ENCODE results near the gene GAA. TPM values are rescaled to one million over a fixed set of nuclear protein-coding genes. Genes with fewer than 3 reads are reported as not detected.

Gene GAA
- total RNA-seq, 3 donors from 2014 or later = 40.6 to 80.3 (median 56.5) TPM

GRCh38 chr17:80097127-80097621, 4.2 kb upstream of the GAA start:
- Histone ChIP-seq H3K36me3 (no peaks in the 10 kb centered on the region), H3K27me3 (no peaks in the 10 kb centered on the region), H3K9me3 (no peaks in the 10 kb centered on the region), H3K4me1 (peaks cover 3 to 4% of the 10 kb centered on the region in 2 donors), H3K27ac (no peak overlapping the region), H3K4me3 (no peak overlapping the region)
- TF ChIP-seq, protein P1, sequence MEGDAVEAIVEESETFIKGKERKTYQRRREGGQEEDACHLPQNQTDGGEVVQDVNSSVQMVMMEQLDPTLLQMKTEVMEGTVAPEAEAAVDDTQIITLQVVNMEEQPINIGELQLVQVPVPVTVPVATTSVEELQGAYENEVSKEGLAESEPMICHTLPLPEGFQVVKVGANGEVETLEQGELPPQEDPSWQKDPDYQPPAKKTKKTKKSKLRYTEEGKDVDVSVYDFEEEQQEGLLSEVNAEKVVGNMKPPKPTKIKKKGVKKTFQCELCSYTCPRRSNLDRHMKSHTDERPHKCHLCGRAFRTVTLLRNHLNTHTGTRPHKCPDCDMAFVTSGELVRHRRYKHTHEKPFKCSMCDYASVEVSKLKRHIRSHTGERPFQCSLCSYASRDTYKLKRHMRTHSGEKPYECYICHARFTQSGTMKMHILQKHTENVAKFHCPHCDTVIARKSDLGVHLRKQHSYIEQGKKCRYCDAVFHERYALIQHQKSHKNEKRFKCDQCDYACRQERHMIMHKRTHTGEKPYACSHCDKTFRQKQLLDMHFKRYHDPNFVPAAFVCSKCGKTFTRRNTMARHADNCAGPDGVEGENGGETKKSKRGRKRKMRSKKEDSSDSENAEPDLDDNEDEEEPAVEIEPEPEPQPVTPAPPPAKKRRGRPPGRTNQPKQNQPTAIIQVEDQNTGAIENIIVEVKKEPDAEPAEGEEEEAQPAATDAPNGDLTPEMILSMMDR (IDR thresholded peaks at IDR 0.05) = no peak
- no peak for TF ChIP-seq POLR2AphosphoS5 (IDR thresholded peaks at IDR 0.05)
- no peak for TF ChIP-seq POLR2A (IDR thresholded peaks at IDR 0.05)
- DNase-seq (ENCODE audit: low spot score in 2 of 2) = no peak
- intact Hi-C loops (cut with DNase I; ENCODE audit: low total_unique reads) = no loop called here

GRCh38 chr17:80097844-80098691, 3.3 kb upstream of the GAA start:
- no peak overlapping the region for H3K4me3 ChIP-seq
- no peaks in the 10 kb centered on the region for H3K36me3 ChIP-seq
- no peak overlapping the region for H3K27ac ChIP-seq
- intact Hi-C loops (cut with DNase I; ENCODE audit: low total_unique reads) = no loop called here
- H3K27me3 ChIP-seq = no peaks in the 10 kb centered on the region
- H3K9me3 ChIP-seq = no peaks in the 10 kb centered on the region
- peaks cover 10% of the 10 kb centered on the region in 2 donors for H3K4me1 ChIP-seq
- no peak for TF ChIP-seq POLR2AphosphoS5 (IDR thresholded peaks at IDR 0.05)
- TF ChIP-seq, protein P1 (IDR thresholded peaks at IDR 0.05) = no peak
- no peak for TF ChIP-seq POLR2A (IDR thresholded peaks at IDR 0.05)
- no peak for DNase-seq (ENCODE audit: low spot score in 2 of 2)

- intact Hi-C loops (cut with DNase I; ENCODE audit: low total_unique reads) = no loop called here
- no peak overlapping the region for H3K27ac ChIP-seq
- peaks cover 10% of the 10 kb centered on the region in 2 donors for H3K4me1 ChIP-seq
- H3K36me3 ChIP-seq = no peaks in the 10 kb centered on the region
- TF ChIP-seq POLR2AphosphoS5 (IDR thresholded peaks at IDR 0.05) = no peak
- TF ChIP-seq, protein P1 (IDR thresholded peaks at IDR 0.05) = no peak
- no peak for TF ChIP-seq POLR2A (IDR thresholded peaks at IDR 0.05)
- DNase-seq (ENCODE audit: low spot score in 2 of 2) = no peak
- H3K4me3 ChIP-seq = no peak overlapping the region
- H3K27me3 ChIP-seq = no peaks in the 10 kb centered on the region
- H3K9me3 ChIP-seq = no peaks in the 10 kb centered on the region
Measured at GRCh38 chr17:80099291-80100034, 1.9 kb upstream of the GAA start.

- H3K9me3 ChIP-seq = no peaks in the 10 kb centered on the region
- intact Hi-C loops (cut with DNase I; ENCODE audit: low total_unique reads) = no loop called here
Measured at GRCh38 chr17:80100035-80100323, 1.4 kb upstream of the GAA start.

More at GRCh38 chr17:80100035-80100323, 1.4 kb upstream of the GAA start:
- peaks cover 10% of the 10 kb centered on the region in 2 donors for H3K4me1 ChIP-seq
- TF ChIP-seq POLR2A (IDR thresholded peaks at IDR 0.05) (no peak), POLR2AphosphoS5 (IDR thresholded peaks at IDR 0.05) (no peak)
- TF ChIP-seq, protein P1 (IDR thresholded peaks at IDR 0.05) = no peak
- H3K27me3 ChIP-seq = no peaks in the 10 kb centered on the region
- H3K36me3 ChIP-seq = no peaks in the 10 kb centered on the region
- no peak for DNase-seq (ENCODE audit: low spot score in 2 of 2)
- no peak overlapping the region for H3K27ac ChIP-seq
- no peak overlapping the region for H3K4me3 ChIP-seq

All from breast epithelium (tissue), 4 donors.